GM18508 (cell line): ENCODE measurements around the gene UBE2G1.
"Not testable (repeated sequence)": the region's sequence is repeated elsewhere in the genome, so short reads cannot be mapped to it uniquely, and the experiment has no call there.

ENCODE experiments used
- ATAC-seq: cut with Tn5 transposase; IDR thresholded peaks from one replicate; pipeline ENCODE4 v1.9.1; 2021; ENCODE audit warnings: moderate number of reproducible peaks; ENCODE audit not compliant: insufficient read depth, unreplicated experiment

Gene UBE2G1

GRCh38 chr17:4375796-4376440, 9.4 kb upstream of the UBE2G1 start:
- ATAC-seq: not testable (repeated sequence)

- peak; percentile 68 for ATAC-seq
These were observed 8.7 kb upstream of the UBE2G1 start for GRCh38 chr17:4375039-4375748.

- ATAC-seq: no peak
These were observed 3.2 kb upstream of the UBE2G1 start for GRCh38 chr17:4369557-4370230.

- no peak for ATAC-seq
These were observed 1.9 kb upstream of the UBE2G1 start for GRCh38 chr17:4368341-4368740.

GRCh38 chr17:4367177-4367576, 702 bp upstream of the UBE2G1 start:
- not testable (repeated sequence) for ATAC-seq

GRCh38 chr17:4365628-4366326, 698 bp downstream of the UBE2G1 start:
- ATAC-seq: no peak

GRCh38 chr17:4365103-4365627, 1.3 kb downstream of the UBE2G1 start:
- ATAC-seq: no peak

- no peak for ATAC-seq
These were observed 1.8 kb downstream of the UBE2G1 start for GRCh38 chr17:4364622-4365041.

- ATAC-seq: no peak
These were observed 4.3 kb downstream of the UBE2G1 start for GRCh38 chr17:4362141-4362540.

GRCh38 chr17:4358154-4358553, 8.3 kb downstream of the UBE2G1 start:
- no peak for ATAC-seq

- no peak for ATAC-seq
These were observed 8.8 kb downstream of the UBE2G1 start for GRCh38 chr17:4357671-4358070.

- no peak for ATAC-seq
These were observed 9.3 kb downstream of the UBE2G1 start for GRCh38 chr17:4357030-4357628.

- no peak for ATAC-seq
These were observed 11.5 kb downstream of the UBE2G1 start for GRCh38 chr17:4354862-4355514.

- ATAC-seq: no peak
These were observed 12.3 kb downstream of the UBE2G1 start for GRCh38 chr17:4354206-4354605.

- not testable (repeated sequence) for ATAC-seq
These were observed 16.3 kb downstream of the UBE2G1 start for GRCh38 chr17:4350214-4350613.

- ATAC-seq: no peak
These were observed 20.8 kb downstream of the UBE2G1 start for GRCh38 chr17:4345581-4346252.

GRCh38 chr17:4344926-4345325, 21.5 kb downstream of the UBE2G1 start:
- no peak for ATAC-seq

- no peak for ATAC-seq
These were observed 23.9 kb downstream of the UBE2G1 start for GRCh38 chr17:4342535-4342934.

GRCh38 chr17:4341616-4341977, 24.9 kb downstream of the UBE2G1 start:
- no peak for ATAC-seq
